Islet of Langerhans (tissue), 1 donor: ENCODE results near the gene METTL18.
"Not testable (repeated sequence)": the region's sequence is repeated elsewhere in the genome, so short reads cannot be mapped to it uniquely, and the experiment has no call there.

Experiments used
- FAIRE-seq: peaks from one replicate; lab custom pipeline; 2011; peaks lifted over from hg19 to GRCh38; lab: Jason Lieb, UNC

The METTL18 gene

GRCh38 chr1:169794530-169795416 lies at the start of gene METTL18:
Gene METTL18 (minus strand): TSS chr1:169794907. CDS start chr1:169793695, 1,212 bp downstream.
- peak; percentile 13 for FAIRE-seq

GRCh38 chr1:169838942-169839341 lies 44.2 kb upstream of the METTL18 start:
- no peak for FAIRE-seq

- no peak for FAIRE-seq
These were observed 41.5 kb upstream of the METTL18 start for GRCh38 chr1:169836198-169836597.

- no peak for FAIRE-seq
These were observed 40.9 kb upstream of the METTL18 start for GRCh38 chr1:169835647-169836046.

- no peak for FAIRE-seq
These were observed 40.2 kb upstream of the METTL18 start for GRCh38 chr1:169834869-169835268.

GRCh38 chr1:169833179-169833901 lies 38.6 kb upstream of the METTL18 start:
- FAIRE-seq, result no peak

GRCh38 chr1:169829671-169830070 lies 35.0 kb upstream of the METTL18 start:
- no peak for FAIRE-seq

- no peak for FAIRE-seq
These were observed 29.4 kb upstream of the METTL18 start for GRCh38 chr1:169824153-169824552.

GRCh38 chr1:169821500-169821899 lies 26.8 kb upstream of the METTL18 start:
- no peak for FAIRE-seq

GRCh38 chr1:169816617-169817016 lies 21.9 kb upstream of the METTL18 start:
- FAIRE-seq, result no peak

GRCh38 chr1:169814265-169814664 lies 19.6 kb upstream of the METTL18 start:
- no peak for FAIRE-seq

- no peak for FAIRE-seq
These were observed 17.4 kb upstream of the METTL18 start for GRCh38 chr1:169812131-169812530.

- not testable (repeated sequence) for FAIRE-seq
These were observed 16.8 kb upstream of the METTL18 start for GRCh38 chr1:169811418-169812035.

GRCh38 chr1:169809370-169810095 lies 14.8 kb upstream of the METTL18 start:
- FAIRE-seq, result peak; percentile 76

GRCh38 chr1:169804941-169805340 lies 10.2 kb upstream of the METTL18 start:
- FAIRE-seq, result no peak

GRCh38 chr1:169802888-169803287 lies 8.2 kb upstream of the METTL18 start:
- FAIRE-seq, result no peak

GRCh38 chr1:169797281-169797680 lies 2.6 kb upstream of the METTL18 start:
- no peak for FAIRE-seq

- no peak for FAIRE-seq
These were observed 1.6 kb upstream of the METTL18 start for GRCh38 chr1:169796274-169796810.

GRCh38 chr1:169795687-169796086 lies 980 bp upstream of the METTL18 start:
- no peak for FAIRE-seq

- no peak for FAIRE-seq
These were observed 977 bp downstream of the METTL18 start for GRCh38 chr1:169793730-169794129.

- FAIRE-seq, result no peak
These were observed 6.3 kb downstream of the METTL18 start for GRCh38 chr1:169788402-169788801.

- FAIRE-seq, result no peak
These were observed 7.7 kb downstream of the METTL18 start for GRCh38 chr1:169786974-169787373.
